Activated CD8-positive, alpha-beta memory T cell treated with anti-CD3 and anti-CD28 coated beads, Interleukin-2, amount 50 U/mL, for 24 hours (primary cell): ENCODE data around the gene FRK.

Source experiments
- DNase-seq: peaks from one replicate; pipeline ENCODE4 v3.0.0-alpha.2; 2020; ENCODE audit errors: extremely low read depth

FRK gene

GRCh38 chr6:116035616-116036015 is 25.1 kb downstream of the FRK start:
- no peak for DNase-seq

GRCh38 chr6:116034327-116034726 is 26.4 kb downstream of the FRK start:
- no peak for DNase-seq

GRCh38 chr6:116033687-116034303 is 26.9 kb downstream of the FRK start:
- no peak for DNase-seq

GRCh38 chr6:116030770-116031169 is 29.9 kb downstream of the FRK start:
- DNase-seq = no peak

GRCh38 chr6:116029535-116029934 is 31.2 kb downstream of the FRK start:
- no peak for DNase-seq

- no peak for DNase-seq
Observed at GRCh38 chr6:116028233-116028632, 32.5 kb downstream of the FRK start.

- no peak for DNase-seq
Observed at GRCh38 chr6:116027801-116028200, 32.9 kb downstream of the FRK start.

GRCh38 chr6:116025405-116025804 is 35.3 kb downstream of the FRK start:
- no peak for DNase-seq

- no peak for DNase-seq
Observed at GRCh38 chr6:116022841-116023445, 37.7 kb downstream of the FRK start.

GRCh38 chr6:116020738-116021137 is 40.0 kb downstream of the FRK start:
- no peak for DNase-seq

GRCh38 chr6:116019428-116019827 is 41.3 kb downstream of the FRK start:
- no peak for DNase-seq

- no peak for DNase-seq
Observed at GRCh38 chr6:116018976-116019375, 41.7 kb downstream of the FRK start.

- no peak for DNase-seq
Observed at GRCh38 chr6:116017546-116018295, 43.0 kb downstream of the FRK start.

GRCh38 chr6:116016846-116017545 is 43.7 kb downstream of the FRK start:
- no peak for DNase-seq

GRCh38 chr6:116015983-116016382 is 44.7 kb downstream of the FRK start:
- no peak for DNase-seq

GRCh38 chr6:116015561-116015960 is 45.1 kb downstream of the FRK start:
- no peak for DNase-seq

GRCh38 chr6:116012951-116013350 is 47.7 kb downstream of the FRK start:
- no peak for DNase-seq

- DNase-seq = no peak
Observed at GRCh38 chr6:116012471-116012949, 48.2 kb downstream of the FRK start.

- DNase-seq = no peak
Observed at GRCh38 chr6:116011520-116011919, 49.2 kb downstream of the FRK start.

- no peak for DNase-seq
Observed at GRCh38 chr6:116010790-116011401, 49.8 kb downstream of the FRK start.

GRCh38 chr6:116010386-116010785 is 50.3 kb downstream of the FRK start:
- no peak for DNase-seq
